Fibroblast of skin of back (primary cell): ENCODE data around the gene CLTCL1.

Experiments used
- DNase-seq: peaks from one replicate; pipeline ENCODE4 v3.0.0-alpha.2; 2013

CLTCL1 gene

GRCh38 chr22:19244600-19245352 is 46.7 kb downstream of the CLTCL1 start:
- no peak for DNase-seq

- no peak for DNase-seq
Measured at GRCh38 chr22:19242699-19243098, 48.8 kb downstream of the CLTCL1 start.

- DNase-seq: no peak
Measured at GRCh38 chr22:19241593-19241906, 50.0 kb downstream of the CLTCL1 start.

- no peak for DNase-seq
Measured at GRCh38 chr22:19240813-19241592, 50.5 kb downstream of the CLTCL1 start.

- no peak for DNase-seq
Measured at GRCh38 chr22:19239464-19239863, 52.1 kb downstream of the CLTCL1 start.

- DNase-seq: peak; percentile 26
Measured at GRCh38 chr22:19238900-19239299, 52.6 kb downstream of the CLTCL1 start.

GRCh38 chr22:19235874-19236273 is 55.6 kb downstream of the CLTCL1 start:
- DNase-seq: no peak

GRCh38 chr22:19234126-19234896 is 57.2 kb downstream of the CLTCL1 start:
- DNase-seq: no peak

GRCh38 chr22:19233189-19233661 is 58.3 kb downstream of the CLTCL1 start:
- DNase-seq: no peak

- no peak for DNase-seq
Measured at GRCh38 chr22:19232623-19233022, 58.9 kb downstream of the CLTCL1 start.

GRCh38 chr22:19231986-19232385 is 59.5 kb downstream of the CLTCL1 start:
- DNase-seq: no peak

- no peak for DNase-seq
Measured at GRCh38 chr22:19229600-19229999, 61.9 kb downstream of the CLTCL1 start.

GRCh38 chr22:19228179-19228578 is 63.3 kb downstream of the CLTCL1 start:
- DNase-seq: no peak

- DNase-seq: no peak
Measured at GRCh38 chr22:19226428-19226827, 65.1 kb downstream of the CLTCL1 start.

- DNase-seq: no peak
Measured at GRCh38 chr22:19225560-19225959, 66.0 kb downstream of the CLTCL1 start.

GRCh38 chr22:19224985-19225384 is 66.5 kb downstream of the CLTCL1 start:
- no peak for DNase-seq

- no peak for DNase-seq
Measured at GRCh38 chr22:19224557-19224956, 67.0 kb downstream of the CLTCL1 start.

GRCh38 chr22:19223617-19224016 is 67.9 kb downstream of the CLTCL1 start:
- DNase-seq: no peak

- no peak for DNase-seq
Measured at GRCh38 chr22:19223110-19223509, 68.4 kb downstream of the CLTCL1 start.

- no peak for DNase-seq
Measured at GRCh38 chr22:19222242-19223005, 69.1 kb downstream of the CLTCL1 start.

GRCh38 chr22:19220867-19221266 is 70.7 kb downstream of the CLTCL1 start:
- no peak for DNase-seq

GRCh38 chr22:19218541-19219233 is 72.8 kb downstream of the CLTCL1 start:
- DNase-seq: no peak
